Transverse colon (tissue), 4 donors: Measurements from ENCODE around the gene C2CD4C.

Experiments used
- CTCF ChIP-seq, 5 experiments: fragments of 200-600 bp in 3 of 5; fragments of 450-650 bp in 2 of 5; sonication (generic) in 3 of 5; IDR thresholded peaks; 1 replicate in 2 of 5; 2 replicates in 3 of 5; pipeline ENCODE4 v1.5.1; 2016 to 2017; ENCODE audit warnings: antibody characterized with exemption in 5 of 5, inconsistent platforms in 3 of 5, mild to moderate bottlenecking in 2 of 5, moderate library complexity in 1 of 5
- POLR2A ChIP-seq: fragments of 450-650 bp; IDR thresholded peaks from one replicate; pipeline ENCODE4 v1.6.1; 2016; ENCODE audit warnings: antibody characterized with exemption, mild to moderate bottlenecking, moderate library complexity
- POLR2AphosphoS5 ChIP-seq, 3 donors: sonication (generic); formaldehyde crosslinking; IDR thresholded peaks; one replicate each; pipeline ENCODE4 v1.6.1; 2016; ENCODE audit warnings: antibody characterized with exemption in 3 of 3

- TF ChIP-seq CTCF (IDR thresholded peaks at IDR 0.05) (no peak), POLR2A (no peak), POLR2AphosphoS5 (IDR thresholded peaks at IDR 0.05) (no peak)
Observed at GRCh38 chr19:434152-434960, 25.4 kb upstream of the C2CD4C start.
